Fibroblast of lung (primary cell): ENCODE results near the gene NRSN2. TPM values are rescaled to one million over a fixed set of nuclear protein-coding genes. Genes with fewer than 3 reads are reported as not detected.
A peak's percentile ranks its signal among the peaks of the same experiment; 100 is the strongest.

ENCODE experiments used
- DNase-seq, 2 donors: peaks; one replicate each; pipeline versions ENCODE4 v3.0.0 to v3.0.0-alpha.2; 2010; ENCODE audit warnings: low read depth in 2 of 2
- H2AFZ ChIP-seq: 2 replicates; pipeline ENCODE4 v1.5.1; 2012; ENCODE audit warnings: low read length, control low read depth, inconsistent platforms
- H3K27ac ChIP-seq: 2 replicates; pipeline ENCODE4 v1.5.1; 2011; ENCODE audit warnings: low read length, control low read depth; ENCODE audit not compliant: insufficient read depth
- H3K27me3 ChIP-seq: 2 replicates; pipeline ENCODE4 v1.5.1; 2011; ENCODE audit warnings: mild to moderate bottlenecking, low read length; ENCODE audit not compliant: control insufficient read depth, insufficient read depth
- H3K36me3 ChIP-seq: 2 replicates; pipeline ENCODE4 v1.5.1; 2011; ENCODE audit warnings: low read length; ENCODE audit not compliant: control insufficient read depth, insufficient read depth
- H3K4me1 ChIP-seq: 2 replicates; pipeline ENCODE4 v1.5.1; 2011; ENCODE audit warnings: low read length; ENCODE audit not compliant: control insufficient read depth, insufficient read depth; ENCODE audit errors: extremely low read depth
- H3K4me2 ChIP-seq: 2 replicates; pipeline ENCODE4 v1.5.1; 2011; ENCODE audit warnings: low read length, control low read depth; ENCODE audit not compliant: insufficient read depth; ENCODE audit errors: extremely low read depth
- H3K4me3 ChIP-seq, 4 experiments: fragments of 200-600 bp in 1 of 4; sonication (generic) in 1 of 4; replicated peaks in 1 of 4; 2 replicates each; pipeline ENCODE4 v1.5.1; 2011 to 2016; ENCODE audit warnings: low read length in 4 of 4, low read depth in 3 of 4, mild to moderate bottlenecking in 3 of 4, control low read depth in 2 of 4, inconsistent platforms in 1 of 4, mixed read lengths in 1 of 4; ENCODE audit not compliant: insufficient read depth in 1 of 4; ENCODE audit errors: control extremely low read depth in 1 of 4
- H3K79me2 ChIP-seq: 2 replicates; pipeline ENCODE4 v1.5.1; 2012; ENCODE audit warnings: mild to moderate bottlenecking, low read length, inconsistent platforms; ENCODE audit not compliant: control insufficient read depth, insufficient read depth
- H3K9ac ChIP-seq: 2 replicates; pipeline ENCODE4 v1.5.1; 2011; ENCODE audit warnings: mild to moderate bottlenecking, low read length, control low read depth; ENCODE audit not compliant: insufficient read depth
- H3K9me3 ChIP-seq: 2 replicates; pipeline ENCODE4 v1.5.1; 2012; ENCODE audit warnings: low read depth, low read length; ENCODE audit not compliant: control insufficient read depth, insufficient read depth
- H4K20me1 ChIP-seq: 2 replicates; pipeline ENCODE4 v1.5.1; 2011; ENCODE audit warnings: low read length; ENCODE audit not compliant: control insufficient read depth, insufficient read depth; ENCODE audit errors: extremely low read depth
- CTCF ChIP-seq, 2 donors: IDR thresholded peaks in 1 of 2; conservative IDR thresholded peaks in 1 of 2; 1 replicate in 1 of 2; 2 replicates in 1 of 2; pipeline ENCODE4 v1.5.1; 2011 to 2012; ENCODE audit warnings: low read length in 2 of 2, control low read depth in 1 of 2, inconsistent platforms in 1 of 2, low read depth in 1 of 2, mild to moderate bottlenecking in 1 of 2
- EZH2 ChIP-seq: IDR thresholded peaks from 2 replicates; pipeline ENCODE4 v1.5.1; 2012; ENCODE audit warnings: low read length, control low read depth, mild to moderate bottlenecking; ENCODE audit errors: missing control alignments
- polyA plus RNA-seq, 2 donors: library from polyadenylated mRNA; depleted of rRNA in 1 of 2; stranded (reverse) in 1 of 2; unstranded in 1 of 2; fragments of >200 nt; gene quantifications; 2 replicates each; pipeline ENCODE4 v1.2.1, GENCODE V29; 2011 to 2012; ENCODE audit warnings: missing spikeins in 1 of 2
- total RNA-seq: library from RNA; depleted of rRNA; stranded (reverse); fragments of >200 nt; gene quantifications from 2 replicates; pipeline ENCODE4 v1.2.1, GENCODE V29; 2014

NRSN2 gene
- total and polyA plus RNA-seq, 2 donors (not counting 1 experiment from before 2014, with no cell fraction given): 34.5 to 60.5 TPM

GRCh38 chr20:298776-299391 lies 48.0 kb upstream of the NRSN2 start:
- no peak for TF ChIP-seq CTCF (conservative IDR thresholded peaks at IDR 0.05 in 1 of 2, IDR thresholded peaks at IDR 0.05 in 1 of 2; ENCODE audit: low read depth in 1 of 2, low read length in 2 of 2)
- Histone ChIP-seq H2AFZ (no peak overlapping the region), H4K20me1 (no peaks in the 10 kb centered on the region), H3K4me3 (peak overlapping the region; percentile 77 to 94 (median 89)), H3K9me3 (no peaks in the 10 kb centered on the region), H3K27me3 (no peaks in the 10 kb centered on the region), H3K4me2 (peak overlapping the region; percentile 88), H3K9ac (peak overlapping the region; percentile 94), H3K27ac (peak overlapping the region; percentile 90), H3K4me1 (peaks cover 8% of the 10 kb centered on the region), H3K36me3 (no peaks in the 10 kb centered on the region), H3K79me2 (peaks cover 38% of the 10 kb centered on the region)
- DNase-seq: no peak

- Histone ChIP-seq H3K27me3 (no peaks in the 10 kb centered on the region), H3K36me3 (no peaks in the 10 kb centered on the region), H3K9ac (no peak overlapping the region), H2AFZ (no peak overlapping the region), H3K4me2 (peak overlapping the region; percentile 61), H3K4me1 (peaks cover 8% of the 10 kb centered on the region), H3K79me2 (peaks cover 38% of the 10 kb centered on the region), H4K20me1 (no peaks in the 10 kb centered on the region), H3K4me3 (peak overlapping the region; percentile 38 to 91 (median 82)), H3K9me3 (no peaks in the 10 kb centered on the region), H3K27ac (no peak overlapping the region)
- peak in 1 of 2 donors; percentile 23 for DNase-seq
- TF ChIP-seq EZH2 (no peak), CTCF (conservative IDR thresholded peaks at IDR 0.05 in 1 of 2, IDR thresholded peaks at IDR 0.05 in 1 of 2; ENCODE audit: low read depth in 1 of 2, low read length in 2 of 2) (no peak)
Observed at GRCh38 chr20:300345-300990, 46.4 kb upstream of the NRSN2 start.

GRCh38 chr20:301886-302848 lies 44.7 kb upstream of the NRSN2 start:
- DNase-seq: no peak
- Histone ChIP-seq H3K27ac (no peak overlapping the region), H3K4me1 (peaks cover 8% of the 10 kb centered on the region), H3K9ac (no peak overlapping the region), H3K36me3 (no peaks in the 10 kb centered on the region), H3K27me3 (no peaks in the 10 kb centered on the region), H4K20me1 (no peaks in the 10 kb centered on the region), H3K4me2 (no peak overlapping the region), H3K9me3 (no peaks in the 10 kb centered on the region), H2AFZ (no peak overlapping the region), H3K79me2 (peaks cover 36% of the 10 kb centered on the region), H3K4me3 (no peak overlapping the region)
- TF ChIP-seq CTCF (conservative IDR thresholded peaks at IDR 0.05 in 1 of 2, IDR thresholded peaks at IDR 0.05 in 1 of 2; ENCODE audit: low read depth in 1 of 2, low read length in 2 of 2) (no peak), EZH2 (no peak)
